Activated CD4-positive, alpha-beta memory T cell treated with anti-CD3 and anti-CD28 coated beads for 36 hours (primary cell): ENCODE measurements around the gene WFDC12. TPM values are rescaled to one million over a fixed set of nuclear protein-coding genes. Genes with fewer than 3 reads are reported as not detected.
"Not testable (repeated sequence)": the region's sequence is repeated elsewhere in the genome, so short reads cannot be mapped to it uniquely, and the experiment has no call there.

ENCODE experiments used
- CTCF ChIA-PET: fragments of 350-600 bp; sonication (Branson Sonifier 250); formaldehyde crosslinking; loops from one replicate; lab custom pipeline; 2021; ENCODE audit warnings: antibody characterized with exemption, inconsistent platforms; lab: Charles Lee
- POLR2A ChIA-PET: fragments of 350-600 bp; sonication (Branson Sonifier 250); formaldehyde crosslinking; loops from one replicate; lab custom pipeline; 2021; ENCODE audit warnings: antibody characterized with exemption; lab: Charles Lee
- DNase-seq: peaks from one replicate; pipeline ENCODE4 v3.0.0-alpha.2; 2020
- H3K27ac Mint-ChIP-seq: one replicate; pipeline ENCODE4 v1.8.0; 2021; ENCODE audit warnings: mixed read lengths
- H3K27me3 Mint-ChIP-seq: one replicate; pipeline ENCODE4 v1.8.0; 2021; ENCODE audit warnings: mixed read lengths
- H3K36me3 Mint-ChIP-seq: one replicate; pipeline ENCODE4 v1.8.0; 2021; ENCODE audit warnings: mixed read lengths
- H3K4me1 Mint-ChIP-seq: one replicate; pipeline ENCODE4 v1.8.0; 2021; ENCODE audit warnings: low read depth, mixed read lengths
- H3K4me3 Mint-ChIP-seq: one replicate; pipeline ENCODE4 v1.8.0; 2021; ENCODE audit warnings: mild to moderate bottlenecking, mixed read lengths
- H3K9me3 Mint-ChIP-seq: one replicate; pipeline ENCODE4 v1.8.0; 2021; ENCODE audit warnings: mixed read lengths
- intact Hi-C: fragments of 100-400 bp; cut with micrococcal nuclease; formaldehyde crosslinking; loops from one replicate; pipeline ENCODE4 v1.15.1; 2023
- total RNA-seq, 2 experiments: library from RNA; stranded (reverse); gene quantifications; one replicate each; pipeline ENCODE4 v1.2.3, GENCODE V29; 2021

WFDC12 gene
- total RNA-seq, 2 experiments from 2014 or later: not detected

DNA sequence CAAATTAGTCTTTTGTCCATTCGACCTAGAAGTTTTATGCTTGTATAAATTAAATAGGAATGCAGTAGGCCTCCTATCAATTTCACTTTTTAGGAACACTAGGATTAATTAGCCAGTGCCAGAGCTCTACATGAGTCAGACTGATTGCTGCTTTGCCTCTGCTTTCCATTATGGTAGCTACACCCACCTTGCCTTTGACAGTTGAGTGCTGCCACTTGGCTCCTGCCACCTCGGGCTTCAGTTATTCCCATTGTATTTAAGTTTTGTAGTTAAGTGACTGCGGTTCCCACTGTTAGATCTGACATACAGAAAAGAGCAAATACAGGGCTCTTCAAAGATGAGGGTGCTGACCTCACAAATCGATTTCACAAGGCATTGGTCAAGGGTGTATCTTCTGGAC lies 16.6 kb upstream of the WFDC12 start:
- no peaks in the 10 kb centered on the region for H3K9me3 Mint-ChIP-seq
- DNase-seq: no peak
- H3K4me3 Mint-ChIP-seq: no peak overlapping the region
- H3K27ac Mint-ChIP-seq: no peak overlapping the region
- ChIA-PET POLR2A (no interaction called here), CTCF (interaction anchor here (0.8 to 4.7 kb wide), 4 partner anchors 19 to 152 kb away, joined by 4 to 84 read pairs (median 14); no protein-coding TSS in a partner anchor)
- intact Hi-C loops: no loop called here
- no peaks in the 10 kb centered on the region for H3K4me1 Mint-ChIP-seq
- H3K27me3 Mint-ChIP-seq: no peaks in the 10 kb centered on the region
- H3K36me3 Mint-ChIP-seq: no peaks in the 10 kb centered on the region

DNA sequence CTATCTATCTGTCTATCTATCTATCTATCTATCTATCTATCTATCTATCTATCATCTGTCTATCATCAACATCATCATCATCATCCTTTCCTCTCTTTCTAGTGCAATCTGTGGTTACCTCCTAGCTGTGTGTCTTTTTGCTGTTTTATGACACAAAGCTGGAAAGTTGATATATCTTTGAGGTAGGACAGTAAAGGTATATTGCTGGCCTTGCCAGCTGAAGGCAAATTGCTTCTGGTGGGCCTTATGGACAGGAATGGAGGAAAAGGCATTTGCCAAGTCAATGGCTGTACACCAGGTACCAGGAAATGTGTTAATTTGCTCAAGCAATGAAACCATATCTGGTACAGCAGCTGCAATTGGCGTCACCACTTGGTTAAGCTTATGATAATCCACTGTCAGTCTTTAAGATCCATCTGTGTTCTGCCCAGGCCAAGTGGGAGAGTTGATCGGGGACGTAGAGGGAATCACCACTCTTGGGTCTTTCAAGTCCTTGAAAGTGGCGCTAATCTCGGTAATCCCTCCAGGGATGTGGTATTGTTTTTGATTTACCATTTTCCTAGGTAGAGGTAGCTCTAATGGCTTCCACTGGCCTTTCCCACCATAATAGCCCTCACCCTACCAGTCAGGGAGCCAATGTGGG lies 15.6 kb upstream of the WFDC12 start:
- H3K27ac Mint-ChIP-seq, H3K9me3 Mint-ChIP-seq, H3K4me3 Mint-ChIP-seq, H3K27me3 Mint-ChIP-seq, DNase-seq, H3K4me1 Mint-ChIP-seq, H3K36me3 Mint-ChIP-seq: not testable (repeated sequence)
- ChIA-PET CTCF (interaction anchor here (0.7 to 4.7 kb wide), 24 partner anchors 10 to 310 kb away, joined by 3 to 84 read pairs (median 5); partner anchors contain the start of gene WFDC5), POLR2A (interaction anchor here (0.9 kb wide), 1 partner anchor 154 kb away, joined by 3 read pairs; no protein-coding TSS in a partner anchor)
- intact Hi-C loops: loop anchor here (2.0 kb wide), 1 partner anchor 151 kb away; no protein-coding TSS in a partner anchor

DNA sequence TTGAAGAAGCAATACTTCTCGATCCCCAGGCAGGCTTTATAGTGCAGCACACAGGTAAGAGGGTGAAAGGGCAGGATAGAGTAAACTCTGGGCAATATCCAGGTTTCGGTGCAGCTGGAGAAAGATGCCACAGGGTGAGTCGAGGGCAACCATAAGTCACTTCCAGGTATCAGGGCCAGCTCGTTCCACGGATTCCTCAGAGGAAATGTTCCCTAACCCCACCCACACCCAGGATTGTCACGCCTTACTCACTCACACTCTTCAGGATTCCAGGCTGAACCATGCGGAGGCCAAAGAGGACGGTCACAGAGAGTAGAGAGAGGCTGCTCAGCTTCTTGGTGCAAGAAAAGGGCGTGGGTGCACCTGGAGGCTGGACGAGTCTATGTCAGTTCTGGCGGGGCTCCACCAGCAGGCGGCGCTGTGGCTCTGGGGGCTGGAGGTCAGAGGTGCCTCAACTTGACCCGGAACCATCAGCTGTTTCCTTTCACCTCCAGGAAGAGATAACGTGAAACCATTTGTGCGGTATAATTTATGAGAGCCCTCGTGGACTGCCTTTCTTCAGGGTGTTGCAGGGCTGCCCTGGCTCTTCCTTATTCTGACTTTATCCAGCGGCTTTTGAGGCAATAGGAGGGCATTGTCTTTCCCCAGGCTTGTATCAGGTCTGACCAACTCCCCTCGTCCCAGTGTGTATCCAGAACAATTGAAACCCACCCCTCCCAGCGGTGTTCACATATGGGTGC lies 14.5 kb upstream of the WFDC12 start:
- H3K4me1 Mint-ChIP-seq: no peaks in the 10 kb centered on the region
- H3K27ac Mint-ChIP-seq: no peak overlapping the region
- ChIA-PET CTCF (interaction anchor here (0.5 to 4.7 kb wide), 35 partner anchors 8 to 546 kb away, joined by 3 to 84 read pairs (median 4); partner anchors contain the start of gene WFDC5), POLR2A (interaction anchor here (0.7 to 0.9 kb wide), 2 partner anchors 91 to 156 kb away, joined by 3 read pairs; no protein-coding TSS in a partner anchor)
- H3K9me3 Mint-ChIP-seq: peaks cover 3% of the 10 kb centered on the region
- DNase-seq: peak; percentile 88
- H3K4me3 Mint-ChIP-seq: no peak overlapping the region
- intact Hi-C loops: loop anchor here (2.0 kb wide), 1 partner anchor 152 kb away; no protein-coding TSS in a partner anchor
- H3K27me3 Mint-ChIP-seq: peaks cover 5% of the 10 kb centered on the region
- no peaks in the 10 kb centered on the region for H3K36me3 Mint-ChIP-seq

DNA sequence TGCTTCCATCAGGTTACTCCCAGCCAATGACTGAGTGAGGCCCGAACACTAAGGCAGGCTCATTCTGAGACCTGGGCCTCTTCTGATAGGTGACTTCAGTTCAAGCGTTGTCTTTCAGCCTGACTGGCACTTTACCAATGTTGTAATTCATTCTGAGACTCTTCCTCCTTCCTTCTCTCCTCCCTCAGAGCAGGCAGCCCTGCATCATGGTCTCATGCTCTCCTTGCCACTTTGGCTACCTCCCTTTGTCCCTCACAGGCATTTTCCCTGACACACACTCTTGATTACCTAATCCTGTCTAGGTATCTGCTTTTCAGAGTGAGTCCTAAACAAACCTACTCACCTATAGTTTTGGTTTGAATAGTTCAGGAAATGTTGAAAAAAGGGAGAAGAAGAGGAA lies 12.6 kb upstream of the WFDC12 start:
- intact Hi-C loops: no loop called here
- no peak for DNase-seq
- POLR2A ChIA-PET: no interaction called here
- Mint-ChIP-seq H3K4me3 (no peak overlapping the region), H3K4me1 (no peaks in the 10 kb centered on the region), H3K36me3 (no peaks in the 10 kb centered on the region), H3K9me3 (peaks cover 3% of the 10 kb centered on the region), H3K27ac (no peak overlapping the region), H3K27me3 (peaks cover 5% of the 10 kb centered on the region)
- CTCF ChIA-PET: interaction anchor here (0.9 to 1.1 kb wide), 3 partner anchors 25 to 157 kb away, joined by 3 read pairs; no protein-coding TSS in a partner anchor

DNA sequence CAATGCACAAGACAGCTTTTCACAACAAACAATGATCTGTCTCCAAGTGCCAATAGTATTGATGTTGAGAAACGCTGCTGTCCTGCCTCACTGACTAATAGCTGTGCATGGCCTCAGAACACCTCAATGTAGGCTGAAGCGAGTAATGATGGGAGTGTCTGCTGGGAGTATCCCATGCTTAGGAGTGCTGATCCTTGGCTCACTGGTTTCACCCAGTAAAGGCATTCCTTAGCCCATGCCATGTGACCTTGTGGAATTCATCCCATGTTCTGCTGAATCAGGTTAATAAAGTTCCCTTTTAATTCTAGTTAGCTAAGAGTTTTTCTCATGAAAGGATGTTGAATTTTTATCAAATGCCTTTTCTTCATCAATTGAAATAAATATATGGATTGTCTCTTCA lies 3.8 kb upstream of the WFDC12 start:
- DNase-seq: no peak
- H3K36me3 Mint-ChIP-seq: no peaks in the 10 kb centered on the region
- ChIA-PET CTCF (interaction anchor here (1.5 kb wide), 1 partner anchor 11 kb away, joined by 3 read pairs; no protein-coding TSS in a partner anchor), POLR2A (no interaction called here)
- no peak overlapping the region for H3K4me3 Mint-ChIP-seq
- H3K4me1 Mint-ChIP-seq: no peaks in the 10 kb centered on the region
- H3K9me3 Mint-ChIP-seq: no peaks in the 10 kb centered on the region
- intact Hi-C loops: no loop called here
- peaks cover 20% of the 10 kb centered on the region for H3K27me3 Mint-ChIP-seq
- H3K27ac Mint-ChIP-seq: no peak overlapping the region

DNA sequence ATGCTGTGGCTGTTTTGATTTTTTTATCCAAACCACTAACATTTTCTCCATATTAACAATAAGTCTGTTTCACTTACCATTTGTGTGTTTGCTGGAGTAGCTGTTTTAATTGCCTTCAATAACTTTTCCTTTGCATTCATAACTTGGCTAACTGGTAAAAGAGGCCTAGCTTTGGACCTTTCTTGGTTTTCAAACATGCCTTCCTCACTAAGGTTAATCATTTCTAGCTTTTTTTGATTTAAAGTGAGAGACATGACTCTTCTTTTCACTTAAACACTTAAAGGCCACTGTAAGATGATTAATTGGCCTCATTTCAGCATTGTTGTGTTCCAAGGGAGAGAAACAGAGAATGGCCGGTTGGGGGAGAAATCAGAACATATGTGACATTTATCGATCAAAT lies 2.9 kb downstream of the WFDC12 start:
- ChIA-PET POLR2A (no interaction called here), CTCF (interaction anchor here (0.6 to 1.9 kb wide), 4 partner anchors 10 to 135 kb away, joined by 3 to 5 read pairs (median 4); no protein-coding TSS in a partner anchor)
- H3K4me3 Mint-ChIP-seq: no peak overlapping the region
- intact Hi-C loops: no loop called here
- no peaks in the 10 kb centered on the region for H3K4me1 Mint-ChIP-seq
- no peaks in the 10 kb centered on the region for H3K36me3 Mint-ChIP-seq
- DNase-seq: no peak
- H3K27me3 Mint-ChIP-seq: peaks cover 13% of the 10 kb centered on the region
- H3K9me3 Mint-ChIP-seq: no peaks in the 10 kb centered on the region
- no peak overlapping the region for H3K27ac Mint-ChIP-seq

DNA sequence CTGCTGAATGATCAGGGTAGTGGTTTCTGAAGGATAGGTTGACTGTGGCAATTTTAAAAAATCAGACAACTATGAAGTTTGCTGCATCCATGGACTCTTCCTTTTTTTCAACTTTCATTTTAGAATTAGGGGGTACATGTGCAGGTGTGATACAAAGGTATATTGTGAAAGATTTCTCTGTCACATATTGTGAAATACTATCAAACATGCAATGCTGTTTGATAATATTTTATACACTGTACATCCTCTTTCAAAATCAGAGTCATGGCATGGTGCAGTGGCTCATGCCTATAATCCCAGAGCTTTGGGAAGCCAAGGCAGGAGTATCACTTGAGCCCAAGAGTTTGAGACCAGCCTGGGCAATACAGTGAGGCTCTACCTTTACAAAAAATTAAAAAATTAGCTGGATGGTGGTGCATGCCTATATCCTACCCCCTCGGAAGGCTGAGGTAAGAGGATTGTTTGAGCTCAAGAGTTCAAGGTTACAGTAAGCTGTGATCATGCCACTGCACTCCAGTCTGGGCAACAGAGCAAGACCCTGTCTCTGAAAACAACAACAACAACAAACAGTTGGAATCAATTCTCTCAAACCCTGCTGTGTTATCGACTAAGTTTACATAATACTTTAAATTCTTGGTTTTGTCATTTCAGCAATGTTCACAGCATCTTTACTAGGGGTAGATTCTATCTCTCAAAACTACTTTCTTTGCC lies 4.6 kb downstream of the WFDC12 start:
- ChIA-PET POLR2A (no interaction called here), CTCF (interaction anchor here (0.7 kb wide), 1 partner anchor 13 kb away, joined by 4 read pairs; no protein-coding TSS in a partner anchor)
- peaks cover 8% of the 10 kb centered on the region for H3K4me1 Mint-ChIP-seq
- no peak for DNase-seq
- H3K27me3 Mint-ChIP-seq: peaks cover 13% of the 10 kb centered on the region
- H3K9me3 Mint-ChIP-seq: no peaks in the 10 kb centered on the region
- no peak overlapping the region for H3K27ac Mint-ChIP-seq
- H3K36me3 Mint-ChIP-seq: no peaks in the 10 kb centered on the region
- intact Hi-C loops: no loop called here
- H3K4me3 Mint-ChIP-seq: no peak overlapping the region

DNA sequence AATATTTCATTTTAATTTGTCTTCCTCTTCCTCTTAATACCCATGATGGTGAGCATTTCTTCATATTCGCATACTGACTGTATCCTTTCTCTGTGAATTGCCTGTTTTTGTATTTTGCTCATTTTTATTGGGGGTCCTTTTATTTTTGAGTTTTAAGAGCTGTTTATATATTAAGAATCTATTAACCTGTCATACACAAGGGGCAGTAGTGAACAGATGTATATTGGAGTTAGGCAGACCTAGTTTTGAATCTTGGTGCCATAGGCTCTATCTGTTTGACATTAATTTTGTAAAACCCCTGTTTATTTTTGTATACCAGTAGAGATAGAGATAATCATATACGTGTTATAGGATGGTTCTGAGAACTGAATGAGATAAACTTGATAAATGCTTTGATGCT lies 6.2 kb downstream of the WFDC12 start:
- H3K4me1 Mint-ChIP-seq: peaks cover 9% of the 10 kb centered on the region
- peaks cover 10% of the 10 kb centered on the region for H3K27me3 Mint-ChIP-seq
- ChIA-PET POLR2A (no interaction called here), CTCF (interaction anchor here (1.0 to 1.8 kb wide), 4 partner anchors 22 to 176 kb away, joined by 3 to 6 read pairs (median 4); no protein-coding TSS in a partner anchor)
- no peaks in the 10 kb centered on the region for H3K36me3 Mint-ChIP-seq
- no peaks in the 10 kb centered on the region for H3K9me3 Mint-ChIP-seq
- H3K27ac Mint-ChIP-seq: no peak overlapping the region
- no peak for DNase-seq
- intact Hi-C loops: no loop called here
- H3K4me3 Mint-ChIP-seq: no peak overlapping the region

DNA sequence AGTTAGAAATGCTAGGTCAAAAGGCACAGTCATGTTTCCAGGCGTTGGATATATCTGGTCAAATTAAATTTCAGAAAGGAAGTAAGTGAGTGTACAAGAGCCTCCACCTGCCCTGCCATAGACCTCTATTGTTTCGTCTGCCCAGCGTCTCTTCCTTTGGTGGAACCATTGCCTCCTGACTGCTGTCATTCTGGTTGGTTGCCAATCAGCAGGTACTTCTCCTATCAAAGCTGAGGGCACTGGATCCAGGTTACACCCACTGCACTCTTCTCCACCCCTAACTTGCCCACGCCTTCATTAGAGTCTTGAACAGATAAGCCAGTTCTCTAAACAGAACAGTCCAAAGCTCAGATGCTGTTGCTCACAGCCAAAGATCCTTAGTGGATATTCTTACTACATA lies 6.7 kb downstream of the WFDC12 start:
- intact Hi-C loops: no loop called here
- CTCF ChIA-PET: interaction anchor here (1.0 to 1.8 kb wide), 3 partner anchors 22 to 177 kb away, joined by 3 to 6 read pairs (median 3); no protein-coding TSS in a partner anchor
- no peaks in the 10 kb centered on the region for H3K9me3 Mint-ChIP-seq
- POLR2A ChIA-PET: no interaction called here
- H3K36me3 Mint-ChIP-seq: no peaks in the 10 kb centered on the region
- H3K27ac Mint-ChIP-seq: no peak overlapping the region
- H3K27me3 Mint-ChIP-seq: peaks cover 10% of the 10 kb centered on the region
- no peak overlapping the region for H3K4me3 Mint-ChIP-seq
- no peak for DNase-seq
- H3K4me1 Mint-ChIP-seq: peaks cover 9% of the 10 kb centered on the region

DNA sequence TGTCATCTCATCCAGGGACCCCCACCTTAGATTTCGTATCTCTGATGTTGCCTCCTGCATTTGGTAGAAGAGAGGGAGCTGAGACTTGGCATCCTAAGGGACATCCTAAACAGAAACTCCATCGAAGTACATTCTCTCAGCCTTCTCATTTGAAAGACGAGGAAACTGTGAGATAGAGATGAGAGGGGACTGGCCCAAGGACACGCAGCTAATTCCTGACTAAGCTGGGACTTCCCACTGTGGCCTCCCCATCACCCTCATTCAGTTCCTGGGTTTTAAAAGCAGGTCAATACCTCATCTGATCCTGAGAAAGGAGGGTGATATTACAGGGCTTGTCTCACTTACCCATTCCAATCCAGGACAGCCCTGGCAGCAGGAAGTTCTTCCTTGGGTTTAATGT lies 8.4 kb downstream of the WFDC12 start:
- ChIA-PET CTCF (interaction anchor here (1.0 to 1.8 kb wide), 3 partner anchors 12 to 176 kb away, joined by 3 to 5 read pairs (median 3); no protein-coding TSS in a partner anchor), POLR2A (no interaction called here)
- intact Hi-C loops: no loop called here
- no peak overlapping the region for H3K4me3 Mint-ChIP-seq
- H3K27ac Mint-ChIP-seq: no peak overlapping the region
- H3K4me1 Mint-ChIP-seq: peaks cover 9% of the 10 kb centered on the region
- peak; percentile 30 for DNase-seq
- no peaks in the 10 kb centered on the region for H3K36me3 Mint-ChIP-seq
- H3K27me3 Mint-ChIP-seq: peaks cover 10% of the 10 kb centered on the region
- H3K9me3 Mint-ChIP-seq: no peaks in the 10 kb centered on the region

DNA sequence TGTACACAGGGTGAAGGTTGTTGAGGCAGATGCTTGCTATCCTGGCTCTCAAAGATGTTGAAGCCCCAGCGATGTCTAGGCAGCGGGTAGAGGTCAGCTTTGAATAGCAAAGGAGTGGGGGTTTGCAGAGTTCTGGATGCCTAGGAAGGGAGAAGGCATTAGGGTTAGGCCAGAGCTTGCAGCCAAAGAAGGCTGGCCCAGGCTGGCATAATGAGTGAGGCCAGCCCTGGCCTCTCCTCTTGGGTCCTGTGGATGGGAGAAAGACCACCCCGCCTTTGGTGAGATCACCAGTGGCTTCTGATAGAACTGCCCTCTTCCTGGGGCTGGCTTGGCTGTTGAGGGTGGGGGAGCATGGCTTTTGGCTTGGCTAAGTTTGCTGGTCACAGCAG lies 8.9 kb downstream of the WFDC12 start:
- H3K27me3 Mint-ChIP-seq: peaks cover 10% of the 10 kb centered on the region
- H3K4me3 Mint-ChIP-seq: no peak overlapping the region
- H3K36me3 Mint-ChIP-seq: no peaks in the 10 kb centered on the region
- CTCF ChIA-PET: interaction anchor here (1.1 to 7.1 kb wide), 3 partner anchors 12 to 24 kb away, joined by 3 to 108 read pairs (median 5); no protein-coding TSS in a partner anchor
- intact Hi-C loops: no loop called here
- no peaks in the 10 kb centered on the region for H3K9me3 Mint-ChIP-seq
- no peak overlapping the region for H3K27ac Mint-ChIP-seq
- H3K4me1 Mint-ChIP-seq: peaks cover 9% of the 10 kb centered on the region
- DNase-seq: no peak
- POLR2A ChIA-PET: no interaction called here
